PC-3 (cell line): ENCODE results near the gene CXXC1. TPM values are rescaled to one million over a fixed set of nuclear protein-coding genes. Genes with fewer than 3 reads are reported as not detected.

Source experiments
- ATAC-seq: fragments of 200-7000 bp; cut with Tn5 transposase; 2 replicates; pipeline ENCODE4 v1.9.1; 2020; ENCODE audit warnings: mild to moderate bottlenecking, moderate library complexity
- BruUV-seq: library from RNA; stranded (reverse); fragments of 400-500 nt; replicated peaks from 2 replicates; lab custom pipeline; 2021; lab: Mats Ljungman, UMichigan
- CTCF ChIA-PET: fragments of 300-600 bp; sonication (Branson Sonifier 250); formaldehyde crosslinking; loops from one replicate; lab custom pipeline; 2022; ENCODE audit warnings: antibody characterized with exemption; lab: Charles Lee
- POLR2A ChIA-PET: fragments of 300-600 bp; sonication (Branson Sonifier 250); formaldehyde crosslinking; loops from one replicate; lab custom pipeline; 2022; ENCODE audit warnings: antibody characterized with exemption; ENCODE audit not compliant: unreplicated experiment; lab: Charles Lee
- DNase-seq: peaks from one replicate; pipeline ENCODE4 v3.0.0-alpha.2; 2015
- H2AFZ ChIP-seq: fragments of 300-600 bp; sonication (generic); 2 replicates; pipeline ENCODE4 v1.6.0; 2016; ENCODE audit warnings: antibody characterized with exemption, low read length
- H3F3A ChIP-seq: fragments of 300-600 bp; sonication (generic); one replicate; pipeline ENCODE4 v1.6.0; 2017; ENCODE audit warnings: antibody characterized with exemption, low read length, control low read depth, mild to moderate bottlenecking; ENCODE audit not compliant: unreplicated experiment
- H3K27ac ChIP-seq: fragments of 300-600 bp; sonication (generic); 2 replicates; pipeline ENCODE4 v1.5.1; 2016; ENCODE audit warnings: mild to moderate bottlenecking, low read length
- H3K27me3 ChIP-seq: fragments of 300-600 bp; sonication (generic); 2 replicates; pipeline ENCODE4 v1.6.1; 2016; ENCODE audit warnings: low read length, mixed read lengths
- H3K36me3 ChIP-seq: fragments of 300-600 bp; sonication (generic); 2 replicates; pipeline ENCODE4 v1.6.1; 2016; ENCODE audit warnings: low read depth, mixed run types, low read length, mixed read lengths
- H3K4me1 ChIP-seq: fragments of 300-600 bp; sonication (generic); 2 replicates; pipeline ENCODE4 v1.5.1; 2016; ENCODE audit warnings: low read length; ENCODE audit not compliant: insufficient read depth
- H3K4me2 ChIP-seq: fragments of 300-600 bp; sonication (generic); 2 replicates; pipeline ENCODE4 v1.6.0; 2016; ENCODE audit warnings: low read length
- H3K4me3 ChIP-seq: fragments of 300-600 bp; sonication (generic); 2 replicates; pipeline ENCODE4 v1.5.1; 2016; ENCODE audit warnings: mild to moderate bottlenecking, low read length, mixed read lengths
- H3K79me2 ChIP-seq: fragments of 300-600 bp; sonication (generic); 2 replicates; pipeline ENCODE4 v1.6.1; 2017; ENCODE audit warnings: low read length, mixed read lengths
- H3K9ac ChIP-seq: fragments of 300-600 bp; sonication (generic); 2 replicates; pipeline ENCODE4 v1.6.0; 2016; ENCODE audit warnings: mild to moderate bottlenecking, low read length
- H3K9me2 ChIP-seq: fragments of 300-600 bp; sonication (generic); replicated peaks from 2 replicates; pipeline ENCODE4 v1.6.1; 2016; ENCODE audit warnings: mixed run types, low read length, mixed read lengths
- H3K9me3 ChIP-seq: fragments of 300-600 bp; sonication (generic); 2 replicates; pipeline ENCODE4 v1.6.1; 2016; ENCODE audit warnings: low read length, mixed read lengths
- H4K20me1 ChIP-seq: fragments of 300-600 bp; sonication (generic); 2 replicates; pipeline ENCODE4 v1.6.1; 2016; ENCODE audit warnings: low read length, mixed read lengths
- EZH2 ChIP-seq: fragments of 300-600 bp; sonication (generic); IDR thresholded peaks from one replicate; pipeline ENCODE4 v1.6.1; 2017; ENCODE audit warnings: antibody characterized with exemption, mild to moderate bottlenecking, low read length; ENCODE audit not compliant: unreplicated experiment
- EZH2phosphoT487 ChIP-seq: fragments of 300-600 bp; sonication (generic); IDR thresholded peaks from 2 replicates; pipeline ENCODE4 v1.6.1; 2018; ENCODE audit warnings: mild to moderate bottlenecking, antibody characterized with exemption, low read length, borderline replicate concordance
- intact Hi-C: fragments of 100-400 bp; cut with micrococcal nuclease; formaldehyde crosslinking; loops from 2 replicates; pipeline ENCODE4 v1.9.0; 2023
- total RNA-seq: library from RNA; depleted of rRNA; stranded (reverse); fragments of >200 nt; gene quantifications from 2 replicates; pipeline ENCODE4 v1.2.3, GENCODE V29; 2014
- TF ChIP-seq, protein P1 (sequence below): fragments of 300-600 bp; sonication (generic); conservative IDR thresholded peaks from 2 replicates; pipeline ENCODE4 v1.5.1; 2017; ENCODE audit warnings: antibody characterized with exemption, low read depth, mild to moderate bottlenecking, low read length

The CXXC1 gene
- total RNA-seq, 1 experiment from 2014 or later: 25.4 TPM

DNA sequence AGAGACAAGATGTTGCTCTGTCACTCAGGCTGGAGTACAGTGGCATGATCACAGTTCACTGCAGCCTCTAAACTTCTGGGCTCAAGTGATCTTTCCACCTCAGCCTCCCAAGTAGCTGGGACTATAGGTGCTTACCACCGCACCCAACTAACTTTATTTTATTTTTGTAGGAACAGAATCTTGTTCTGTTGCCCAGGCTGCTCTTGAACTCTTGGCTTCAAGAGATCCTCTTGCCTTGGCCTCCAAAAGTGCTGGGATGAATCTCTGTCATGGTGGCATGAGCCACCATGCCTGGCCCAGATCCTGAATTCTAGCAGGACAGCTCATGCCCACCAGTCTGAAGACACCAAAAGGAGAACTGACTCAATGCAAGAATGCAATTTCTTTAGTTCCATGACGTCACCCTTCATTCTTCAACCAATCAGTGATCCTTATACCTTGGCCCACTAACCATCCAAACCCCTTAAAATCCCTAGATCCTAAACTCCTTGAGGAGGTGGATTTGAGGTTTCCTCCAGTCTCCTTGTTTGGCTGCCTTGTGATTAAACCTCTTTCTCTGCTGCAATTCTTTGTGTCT lies 25.6 kb upstream of the CXXC1 start:
- BruUV-seq: no TSS peak
- Histone ChIP-seq H3K36me3 (no peaks in the 10 kb centered on the region), H3K27ac (no peak overlapping the region), H3K9ac (no peak overlapping the region), H3K9me3 (no peaks in the 10 kb centered on the region), H3F3A (no peaks in the 10 kb centered on the region), H3K4me1 (no peaks in the 10 kb centered on the region), H3K4me3 (no peak overlapping the region), H3K79me2 (no peaks in the 10 kb centered on the region), H4K20me1 (no peaks in the 10 kb centered on the region), H2AFZ (no peak overlapping the region), H3K27me3 (no peaks in the 10 kb centered on the region), H3K4me2 (no peak overlapping the region), H3K9me2 (no peaks in the 10 kb centered on the region)
- ATAC-seq (no peak), DNase-seq (no peak)
- intact Hi-C loops: no loop called here
- ChIA-PET CTCF (no interaction called here), POLR2A (no interaction called here)
- TF ChIP-seq EZH2phosphoT487 (no peak), EZH2 (no peak)
- TF ChIP-seq, protein P1, sequence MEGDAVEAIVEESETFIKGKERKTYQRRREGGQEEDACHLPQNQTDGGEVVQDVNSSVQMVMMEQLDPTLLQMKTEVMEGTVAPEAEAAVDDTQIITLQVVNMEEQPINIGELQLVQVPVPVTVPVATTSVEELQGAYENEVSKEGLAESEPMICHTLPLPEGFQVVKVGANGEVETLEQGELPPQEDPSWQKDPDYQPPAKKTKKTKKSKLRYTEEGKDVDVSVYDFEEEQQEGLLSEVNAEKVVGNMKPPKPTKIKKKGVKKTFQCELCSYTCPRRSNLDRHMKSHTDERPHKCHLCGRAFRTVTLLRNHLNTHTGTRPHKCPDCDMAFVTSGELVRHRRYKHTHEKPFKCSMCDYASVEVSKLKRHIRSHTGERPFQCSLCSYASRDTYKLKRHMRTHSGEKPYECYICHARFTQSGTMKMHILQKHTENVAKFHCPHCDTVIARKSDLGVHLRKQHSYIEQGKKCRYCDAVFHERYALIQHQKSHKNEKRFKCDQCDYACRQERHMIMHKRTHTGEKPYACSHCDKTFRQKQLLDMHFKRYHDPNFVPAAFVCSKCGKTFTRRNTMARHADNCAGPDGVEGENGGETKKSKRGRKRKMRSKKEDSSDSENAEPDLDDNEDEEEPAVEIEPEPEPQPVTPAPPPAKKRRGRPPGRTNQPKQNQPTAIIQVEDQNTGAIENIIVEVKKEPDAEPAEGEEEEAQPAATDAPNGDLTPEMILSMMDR: no peak

DNA sequence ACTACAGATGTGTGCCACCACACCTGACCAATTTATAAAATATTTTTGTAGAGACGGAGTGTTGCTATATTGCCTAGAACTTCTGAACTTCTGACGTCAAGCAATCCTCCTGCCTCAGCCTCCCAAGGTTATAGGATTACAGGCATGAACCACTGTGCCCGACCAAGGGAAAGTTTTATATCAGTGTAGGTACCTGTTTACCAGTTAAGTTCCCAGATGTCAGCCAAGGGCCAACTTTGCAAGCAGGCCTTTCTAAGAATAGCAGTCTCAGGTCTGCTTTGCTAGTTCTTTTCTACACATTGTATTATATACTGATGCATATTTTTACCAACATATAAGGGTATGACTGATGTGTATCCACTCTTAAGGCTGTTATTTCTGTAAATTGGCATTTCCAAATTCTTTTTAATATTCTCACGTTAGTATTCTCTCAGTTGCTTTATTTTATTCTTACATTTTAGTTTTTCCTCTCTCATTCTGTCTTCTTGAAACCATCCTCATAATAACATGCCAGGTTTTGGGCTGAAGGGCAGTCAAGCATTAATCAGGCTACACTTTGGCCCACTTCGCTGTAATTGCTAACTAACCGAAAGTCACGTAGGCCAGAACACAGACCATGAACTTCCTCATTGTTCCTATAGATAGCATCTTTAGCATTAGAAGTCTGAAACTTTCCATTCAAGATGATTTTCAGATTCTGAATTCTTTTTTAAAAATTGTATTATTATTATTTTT lies 25.0 kb upstream of the CXXC1 start:
- no peaks in the 10 kb centered on the region for H3K27me3 ChIP-seq
- CTCF ChIA-PET: no interaction called here
- DNase-seq (no peak), ATAC-seq (no peak)
- H3K9me3 ChIP-seq: no peaks in the 10 kb centered on the region
- no peak overlapping the region for H3K4me3 ChIP-seq
- H2AFZ ChIP-seq: no peak overlapping the region
- no peak overlapping the region for H3K4me2 ChIP-seq
- no peak overlapping the region for H3K9ac ChIP-seq
- no peaks in the 10 kb centered on the region for H3K9me2 ChIP-seq
- TF ChIP-seq, protein P1: no peak
- TF ChIP-seq EZH2phosphoT487 (no peak), EZH2 (no peak)
- no peaks in the 10 kb centered on the region for H4K20me1 ChIP-seq
- intact Hi-C loops: no loop called here
- no peak overlapping the region for H3K27ac ChIP-seq
- no peaks in the 10 kb centered on the region for H3K79me2 ChIP-seq
- POLR2A ChIA-PET: no interaction called here
- no peaks in the 10 kb centered on the region for H3K36me3 ChIP-seq
- no peaks in the 10 kb centered on the region for H3F3A ChIP-seq
- H3K4me1 ChIP-seq: no peaks in the 10 kb centered on the region
- BruUV-seq: no TSS peak

GRCh38 chr18:50311650-50312049 lies 24.2 kb upstream of the CXXC1 start:
- no peak overlapping the region for H3K4me2 ChIP-seq
- intact Hi-C loops: no loop called here
- H3K4me1 ChIP-seq: no peaks in the 10 kb centered on the region
- H3K27ac ChIP-seq: no peak overlapping the region
- H3K9ac ChIP-seq: no peak overlapping the region
- no peaks in the 10 kb centered on the region for H3K9me3 ChIP-seq
- CTCF ChIA-PET: no interaction called here
- POLR2A ChIA-PET: no interaction called here
- ATAC-seq (no peak), DNase-seq (no peak)
- H4K20me1 ChIP-seq: no peaks in the 10 kb centered on the region
- no TSS peak for BruUV-seq
- no peaks in the 10 kb centered on the region for H3K27me3 ChIP-seq
- no peaks in the 10 kb centered on the region for H3K79me2 ChIP-seq
- H3K4me3 ChIP-seq: no peak overlapping the region
- no peak overlapping the region for H2AFZ ChIP-seq
- no peak for TF ChIP-seq EZH2
- TF ChIP-seq EZH2phosphoT487: no peak
- TF ChIP-seq, protein P1: no peak
- no peaks in the 10 kb centered on the region for H3K9me2 ChIP-seq
- H3K36me3 ChIP-seq: no peaks in the 10 kb centered on the region
- H3F3A ChIP-seq: no peaks in the 10 kb centered on the region
